ENCODE measurements around the gene FANCE. TPM values are rescaled to one million over a fixed set of nuclear protein-coding genes. Genes with fewer than 3 reads are reported as not detected.
A peak's percentile ranks its signal among the peaks of the same experiment; 100 is the strongest.

FANCE gene
- polyA plus RNA-seq, 3 donors, result 1.8 to 3.0 (median 2.9) TPM

DNA sequence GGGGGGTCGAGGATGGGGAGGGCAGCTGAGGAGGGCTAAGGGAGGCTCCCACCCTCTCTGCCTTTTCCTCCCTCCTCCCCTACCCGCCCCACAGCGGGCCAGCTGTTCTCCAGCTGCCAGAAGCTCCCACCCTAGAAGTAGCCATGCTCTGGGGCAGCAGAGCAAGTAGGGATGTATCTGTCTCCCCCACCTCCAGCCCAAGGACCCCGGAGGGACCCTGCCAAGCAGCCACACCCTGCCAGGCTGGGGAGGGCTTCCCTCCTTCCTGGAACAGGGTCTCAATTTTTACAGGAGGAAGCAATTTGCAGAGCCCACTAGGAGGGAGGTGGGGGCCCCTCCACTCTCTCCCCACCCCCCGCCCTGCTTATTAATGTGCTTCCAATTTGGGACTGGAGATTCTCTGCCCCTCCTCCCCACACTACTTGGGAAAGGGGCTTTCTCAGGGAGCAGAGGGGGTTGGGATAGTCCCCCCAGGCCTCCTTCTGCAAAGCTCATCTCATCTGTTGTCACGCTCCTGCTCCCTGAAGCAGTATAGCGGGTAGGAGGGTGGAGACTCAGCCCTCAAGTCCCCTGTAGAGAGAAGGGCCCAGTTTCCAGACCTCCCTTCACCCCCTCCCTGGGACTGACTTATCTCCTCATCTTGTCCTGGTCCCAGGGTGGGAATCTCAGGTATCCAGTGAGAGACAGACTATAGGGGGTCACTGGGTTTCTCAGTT, 40.3 kb downstream of the FANCE start:
- Histone ChIP-seq H3K9me3 (replicated peaks in 1 of 2; ENCODE audit: control insufficient read depth in 1 of 2, insufficient read depth in 1 of 2, low read length in 2 of 2) (peaks cover 0 to 9% of the 10 kb centered on the region in 2 donors), H4K20me1 (ENCODE audit: insufficient read depth, low read length) (peaks cover 10% of the 10 kb centered on the region), H3K79me2 (ENCODE audit: insufficient read depth, low read length) (no peaks in the 10 kb centered on the region), H3K4me2 (replicated peaks; ENCODE audit: extremely low read depth, low read length, poor library complexity, severe bottlenecking) (no peak overlapping the region), H2AFZ (ENCODE audit: insufficient read depth, low read depth, low read length, poor library complexity, severe bottlenecking) (no peak overlapping the region), H3K27ac (ENCODE audit: low read depth in 1 of 2, low read length in 2 of 2) (no peak overlapping the region), H3K4me3 (replicated peaks in 1 of 3; ENCODE audit: low read depth in 2 of 3, low read length in 3 of 3) (no peak overlapping the region), H3K27me3 (ENCODE audit: control insufficient read depth in 2 of 2, insufficient read depth in 2 of 2, low read length in 2 of 2) (peaks cover 14 to 66% of the 10 kb centered on the region in 2 donors), H3K9ac (ENCODE audit: insufficient read depth, low read length, poor library complexity, severe bottlenecking) (no peak overlapping the region), H3K4me1 (ENCODE audit: control insufficient read depth in 1 of 2, insufficient read depth in 2 of 2, low read length in 2 of 2) (peaks cover 36 to 43% of the 10 kb centered on the region in 2 donors), H3K36me3 (replicated peaks in 1 of 2; ENCODE audit: control insufficient read depth in 1 of 2, insufficient read depth in 2 of 2, low read length in 2 of 2) (no peaks in the 10 kb centered on the region)
- DNase-seq, result no peak
- Mint-ChIP-seq H3K27ac (peak overlapping the region in 2 of 7 donors; percentile 10 to 54), H3K4me3 (peak overlapping the region in 1 of 2 donors; percentile 83), H3K27me3 (ENCODE audit: low read depth in 3 of 3) (peaks cover 56 to 76% (median 60%) of the 10 kb centered on the region in 3 donors), H3K9me3 (peaks cover 0 to 11% (median 2%) of the 10 kb centered on the region in 7 donors), H3K36me3 (no peaks in the 10 kb centered on the region), H3K4me1 (peaks cover 37% of the 10 kb centered on the region)
- WGBS (ENCODE audit: insufficient coverage), result 20% methylated on average over 2 of the region's 7 CpGs
- intact Hi-C loops (cut with micrococcal nuclease), result no loop called here
- TF ChIP-seq, protein P1, sequence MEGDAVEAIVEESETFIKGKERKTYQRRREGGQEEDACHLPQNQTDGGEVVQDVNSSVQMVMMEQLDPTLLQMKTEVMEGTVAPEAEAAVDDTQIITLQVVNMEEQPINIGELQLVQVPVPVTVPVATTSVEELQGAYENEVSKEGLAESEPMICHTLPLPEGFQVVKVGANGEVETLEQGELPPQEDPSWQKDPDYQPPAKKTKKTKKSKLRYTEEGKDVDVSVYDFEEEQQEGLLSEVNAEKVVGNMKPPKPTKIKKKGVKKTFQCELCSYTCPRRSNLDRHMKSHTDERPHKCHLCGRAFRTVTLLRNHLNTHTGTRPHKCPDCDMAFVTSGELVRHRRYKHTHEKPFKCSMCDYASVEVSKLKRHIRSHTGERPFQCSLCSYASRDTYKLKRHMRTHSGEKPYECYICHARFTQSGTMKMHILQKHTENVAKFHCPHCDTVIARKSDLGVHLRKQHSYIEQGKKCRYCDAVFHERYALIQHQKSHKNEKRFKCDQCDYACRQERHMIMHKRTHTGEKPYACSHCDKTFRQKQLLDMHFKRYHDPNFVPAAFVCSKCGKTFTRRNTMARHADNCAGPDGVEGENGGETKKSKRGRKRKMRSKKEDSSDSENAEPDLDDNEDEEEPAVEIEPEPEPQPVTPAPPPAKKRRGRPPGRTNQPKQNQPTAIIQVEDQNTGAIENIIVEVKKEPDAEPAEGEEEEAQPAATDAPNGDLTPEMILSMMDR (IDR thresholded peaks at IDR 0.05), result no peak

DNA sequence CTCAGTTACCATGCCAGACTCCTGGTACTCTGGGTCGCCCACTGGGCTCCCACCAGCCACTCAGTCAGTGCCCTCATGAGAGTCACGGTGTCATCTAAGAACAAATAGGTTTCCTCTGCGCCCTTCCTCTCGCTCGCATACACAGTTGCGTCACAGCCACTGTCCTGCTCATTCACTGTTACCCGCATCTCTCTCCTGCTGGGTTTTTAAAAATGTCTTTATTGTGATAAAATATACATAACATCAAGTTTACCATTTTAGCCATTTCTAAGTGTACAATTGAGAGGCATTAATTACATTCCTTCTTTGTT, 40.8 kb downstream of the FANCE start:
- H3K27ac Mint-ChIP-seq, result peak overlapping the region in 2 of 7 donors; percentile 10 to 54
- H3K9me3 Mint-ChIP-seq, result peaks cover 0 to 15% (median 5%) of the 10 kb centered on the region in 7 donors
- H3K9me3 ChIP-seq (replicated peaks in 1 of 2; ENCODE audit: control insufficient read depth in 1 of 2, insufficient read depth in 1 of 2, low read length in 2 of 2), result peaks cover 0 to 9% of the 10 kb centered on the region in 2 donors
- no peaks in the 10 kb centered on the region for H3K36me3 Mint-ChIP-seq
- peak; percentile 25 to 44 (median 44) for DNase-seq
- H4K20me1 ChIP-seq (ENCODE audit: insufficient read depth, low read length), result peaks cover 10% of the 10 kb centered on the region
- H3K4me2 ChIP-seq (replicated peaks; ENCODE audit: extremely low read depth, low read length, poor library complexity, severe bottlenecking), result no peak overlapping the region
- intact Hi-C loops (cut with micrococcal nuclease), result no loop called here
- H3K36me3 ChIP-seq (replicated peaks in 1 of 2; ENCODE audit: control insufficient read depth in 1 of 2, insufficient read depth in 2 of 2, low read length in 2 of 2), result no peaks in the 10 kb centered on the region
- peaks cover 14 to 71% of the 10 kb centered on the region in 2 donors for H3K27me3 ChIP-seq (ENCODE audit: control insufficient read depth in 2 of 2, insufficient read depth in 2 of 2, low read length in 2 of 2)
- WGBS (ENCODE audit: insufficient coverage), result 22% methylated on average over 3 of the region's 7 CpGs
- peaks cover 35% of the 10 kb centered on the region for H3K4me1 Mint-ChIP-seq
- H3K79me2 ChIP-seq (ENCODE audit: insufficient read depth, low read length), result no peaks in the 10 kb centered on the region
- TF ChIP-seq, protein P1 (IDR thresholded peaks at IDR 0.05), result no peak
- peaks cover 60 to 81% (median 65%) of the 10 kb centered on the region in 3 donors for H3K27me3 Mint-ChIP-seq (ENCODE audit: low read depth in 3 of 3)
- H3K27ac ChIP-seq (ENCODE audit: low read depth in 1 of 2, low read length in 2 of 2), result no peak overlapping the region
- peak overlapping the region in 1 of 2 donors; percentile 83 for H3K4me3 Mint-ChIP-seq
- H3K9ac ChIP-seq (ENCODE audit: insufficient read depth, low read length, poor library complexity, severe bottlenecking), result no peak overlapping the region
- H3K4me3 ChIP-seq (replicated peaks in 1 of 3; ENCODE audit: low read depth in 2 of 3, low read length in 3 of 3), result no peak overlapping the region
- H2AFZ ChIP-seq (ENCODE audit: insufficient read depth, low read depth, low read length, poor library complexity, severe bottlenecking), result no peak overlapping the region
- peaks cover 36 to 43% of the 10 kb centered on the region in 2 donors for H3K4me1 ChIP-seq (ENCODE audit: control insufficient read depth in 1 of 2, insufficient read depth in 2 of 2, low read length in 2 of 2)

All from CD14-positive monocyte (primary cell).